Measurements from ENCODE around the gene DSG1.
"Not testable (repeated sequence)": the region's sequence is repeated elsewhere in the genome, so short reads cannot be mapped to it uniquely, and the experiment has no call there.

The DSG1 gene

GRCh38 chr18:31343454-31343853 is 25.5 kb downstream of the DSG1 start:
- DNase-seq (ENCODE audit: low read depth, low spot score): no peak

GRCh38 chr18:31353336-31353735 is 35.4 kb downstream of the DSG1 start:
- not testable (repeated sequence) for DNase-seq (ENCODE audit: low read depth, low spot score)

- no peak for DNase-seq (ENCODE audit: low read depth, low spot score)
Observed at GRCh38 chr18:31354990-31355389, 37.0 kb downstream of the DSG1 start.

GRCh38 chr18:31356025-31356424 is 38.1 kb downstream of the DSG1 start:
- DNase-seq (ENCODE audit: low read depth, low spot score): no peak

GRCh38 chr18:31364190-31364589 is 46.2 kb downstream of the DSG1 start:
- DNase-seq (ENCODE audit: low read depth, low spot score): no peak

- no peak for DNase-seq (ENCODE audit: low read depth, low spot score)
Observed at GRCh38 chr18:31369478-31369877, 51.5 kb downstream of the DSG1 start.

- DNase-seq (ENCODE audit: low read depth, low spot score): no peak
Observed at GRCh38 chr18:31371989-31372388, 54.0 kb downstream of the DSG1 start.

GRCh38 chr18:31373641-31374040 is 55.7 kb downstream of the DSG1 start:
- DNase-seq (ENCODE audit: low read depth, low spot score): no peak

GRCh38 chr18:31376477-31376876 is 58.5 kb downstream of the DSG1 start, which contains the start of gene DSG4:
Gene DSG4, plus strand, starts transcription at chr18:31376777. Its CDS starts 135 bp downstream, at chr18:31376912.
- DNase-seq (ENCODE audit: low read depth, low spot score): no peak

- no peak for DNase-seq (ENCODE audit: low read depth, low spot score)
Observed at GRCh38 chr18:31380912-31381311, 63.0 kb downstream of the DSG1 start.

GRCh38 chr18:31382107-31382506 is 64.1 kb downstream of the DSG1 start:
- DNase-seq (ENCODE audit: low read depth, low spot score): no peak

GRCh38 chr18:31386741-31387140 is 68.8 kb downstream of the DSG1 start:
- no peak for DNase-seq (ENCODE audit: low read depth, low spot score)

- DNase-seq (ENCODE audit: low read depth, low spot score): no peak
Observed at GRCh38 chr18:31393286-31393685, 75.3 kb downstream of the DSG1 start.

GRCh38 chr18:31396796-31397612 is 79.0 kb downstream of the DSG1 start:
- no peak for DNase-seq (ENCODE audit: low read depth, low spot score)

GRCh38 chr18:31398191-31398590 is 80.2 kb downstream of the DSG1 start:
- no peak for DNase-seq (ENCODE audit: low read depth, low spot score)

- no peak for DNase-seq (ENCODE audit: low read depth, low spot score)
Observed at GRCh38 chr18:31399306-31400032, 81.5 kb downstream of the DSG1 start.

- no peak for DNase-seq (ENCODE audit: low read depth, low spot score)
Observed at GRCh38 chr18:31401156-31402025, 83.4 kb downstream of the DSG1 start.

- no peak for DNase-seq (ENCODE audit: low read depth, low spot score)
Observed at GRCh38 chr18:31402026-31402373, 84.0 kb downstream of the DSG1 start.

- no peak for DNase-seq (ENCODE audit: low read depth, low spot score)
Observed at GRCh38 chr18:31403409-31403808, 85.4 kb downstream of the DSG1 start.

Data from smooth muscle cell of the brain vasculature (primary cell).